Caco-2 (cell line): ENCODE data around the gene FAM151A. TPM values are rescaled to one million over a fixed set of nuclear protein-coding genes. Genes with fewer than 3 reads are reported as not detected.

Source experiments
- BruUV-seq: library from RNA; stranded (reverse); fragments of 400-500 nt; replicated peaks from 2 replicates; lab custom pipeline; 2021; lab: Mats Ljungman, UMichigan
- CTCF ChIA-PET: fragments of 300-600 bp; sonication (Branson Sonifier 250); formaldehyde crosslinking; loops from one replicate; lab custom pipeline; 2022; ENCODE audit warnings: antibody characterized with exemption; lab: Charles Lee
- POLR2A ChIA-PET: fragments of 300-600 bp; sonication (Branson Sonifier 250); formaldehyde crosslinking; loops from one replicate; lab custom pipeline; 2022; ENCODE audit warnings: antibody characterized with exemption; lab: Charles Lee
- DNase-seq, 2 experiments: peaks; one replicate each; pipeline versions ENCODE4 v3.0.0 to v3.0.0-alpha.2; 2020 to 2022
- H3K27me3 ChIP-seq: replicated peaks from 2 replicates; pipeline ENCODE4 v1.6.0; 2011; ENCODE audit warnings: low read length; ENCODE audit not compliant: control insufficient read depth, insufficient read depth
- H3K36me3 ChIP-seq: 2 replicates; pipeline ENCODE4 v1.5.1; 2011; ENCODE audit warnings: low read length; ENCODE audit not compliant: control insufficient read depth, insufficient read depth
- H3K4me1 ChIP-seq: fragments of 250-450 bp; sonication (Bioruptor Pico); 2 replicates; pipeline ENCODE4 v1.5.1; 2020; ENCODE audit warnings: mild to moderate bottlenecking
- H3K4me3 ChIP-seq: 2 replicates; pipeline ENCODE4 v1.5.1; 2011; ENCODE audit warnings: low read depth, mild to moderate bottlenecking, control low read depth, low read length
- H3K9me3 ChIP-seq: fragments of 250-450 bp; sonication (Bioruptor Pico); 2 replicates; pipeline ENCODE4 v1.5.1; 2020; ENCODE audit warnings: mild to moderate bottlenecking, moderate library complexity
- H3K27ac Mint-ChIP-seq: one replicate; pipeline ENCODE4 v1.8.0; 2022; ENCODE audit warnings: mixed read lengths; ENCODE audit not compliant: unreplicated experiment
- H3K27me3 Mint-ChIP-seq: one replicate; pipeline ENCODE4 v1.8.0; 2022; ENCODE audit warnings: mixed read lengths; ENCODE audit not compliant: insufficient read depth, unreplicated experiment
- H3K36me3 Mint-ChIP-seq: one replicate; pipeline ENCODE4 v1.8.0; 2022; ENCODE audit warnings: mild to moderate bottlenecking, mixed read lengths; ENCODE audit not compliant: insufficient read depth, unreplicated experiment
- H3K4me1 Mint-ChIP-seq: one replicate; pipeline ENCODE4 v1.8.0; 2022; ENCODE audit warnings: low read depth, mixed read lengths; ENCODE audit not compliant: unreplicated experiment
- H3K4me3 Mint-ChIP-seq: one replicate; pipeline ENCODE4 v1.8.0; 2022; ENCODE audit warnings: mild to moderate bottlenecking, moderate library complexity, mixed read lengths; ENCODE audit not compliant: unreplicated experiment
- H3K9me3 Mint-ChIP-seq: one replicate; pipeline ENCODE4 v1.8.0; 2022; ENCODE audit warnings: mixed read lengths; ENCODE audit not compliant: unreplicated experiment
- intact Hi-C: fragments of 100-400 bp; cut with micrococcal nuclease; formaldehyde crosslinking; loops from one replicate; pipeline ENCODE4 v1.10.0; 2022; ENCODE audit not compliant: unreplicated experiment
- total RNA-seq: library from RNA; stranded (reverse); gene quantifications from 2 replicates; pipeline ENCODE4 v1.2.3, GENCODE V29; 2022
- TF ChIP-seq, protein P1 (sequence below), 2 experiments: fragments of 200-600 bp in 1 of 2; IDR thresholded peaks; 1 replicate in 1 of 2; 2 replicates in 1 of 2; pipeline versions ENCODE4 v1.5.1 to v1.8.0; 2011 to 2022; ENCODE audit warnings: antibody characterized with exemption in 1 of 2, control low read depth in 1 of 2, inconsistent platforms in 1 of 2, low read depth in 1 of 2, low read length in 1 of 2, mild to moderate bottlenecking in 1 of 2, moderate library complexity in 1 of 2; ENCODE audit not compliant: insufficient read depth in 1 of 2, severe bottlenecking in 1 of 2, unreplicated experiment in 1 of 2

Gene FAM151A
- total RNA-seq, 1 experiment from 2014 or later: 22.3 TPM

DNA sequence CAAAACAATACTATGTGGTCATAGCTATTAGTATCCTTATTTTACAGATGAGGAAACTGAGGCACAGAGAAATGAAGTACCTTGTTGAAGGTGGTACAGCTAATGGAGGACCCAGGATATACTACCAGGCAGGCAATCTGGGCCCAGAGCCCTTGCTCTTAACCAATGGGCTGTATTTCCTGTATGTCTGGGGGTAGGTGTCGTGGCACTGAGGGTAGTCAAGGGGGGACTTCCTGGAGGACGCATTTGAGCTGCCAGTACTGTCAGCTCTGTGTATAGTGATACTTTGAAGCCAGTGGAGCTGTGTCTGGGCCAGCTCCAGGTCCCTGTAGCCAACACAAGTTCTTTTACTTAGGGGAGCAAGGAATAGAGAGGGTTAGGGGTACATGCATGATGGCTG is 34.9 kb downstream of the FAM151A start:
- no peaks in the 10 kb centered on the region for H3K9me3 Mint-ChIP-seq
- ChIA-PET CTCF (no interaction called here), POLR2A (no interaction called here)
- no peak for DNase-seq
- Histone ChIP-seq H3K36me3 (no peaks in the 10 kb centered on the region), H3K27me3 (no peaks in the 10 kb centered on the region), H3K9me3 (no peaks in the 10 kb centered on the region), H3K4me3 (no peak overlapping the region), H3K4me1 (no peaks in the 10 kb centered on the region)
- no peaks in the 10 kb centered on the region for H3K4me1 Mint-ChIP-seq
- H3K4me3 Mint-ChIP-seq: no peak overlapping the region
- intact Hi-C loops: no loop called here
- BruUV-seq: no TSS peak
- H3K27me3 Mint-ChIP-seq: no peaks in the 10 kb centered on the region
- no peaks in the 10 kb centered on the region for H3K36me3 Mint-ChIP-seq
- no peak overlapping the region for H3K27ac Mint-ChIP-seq
- TF ChIP-seq, protein P1, sequence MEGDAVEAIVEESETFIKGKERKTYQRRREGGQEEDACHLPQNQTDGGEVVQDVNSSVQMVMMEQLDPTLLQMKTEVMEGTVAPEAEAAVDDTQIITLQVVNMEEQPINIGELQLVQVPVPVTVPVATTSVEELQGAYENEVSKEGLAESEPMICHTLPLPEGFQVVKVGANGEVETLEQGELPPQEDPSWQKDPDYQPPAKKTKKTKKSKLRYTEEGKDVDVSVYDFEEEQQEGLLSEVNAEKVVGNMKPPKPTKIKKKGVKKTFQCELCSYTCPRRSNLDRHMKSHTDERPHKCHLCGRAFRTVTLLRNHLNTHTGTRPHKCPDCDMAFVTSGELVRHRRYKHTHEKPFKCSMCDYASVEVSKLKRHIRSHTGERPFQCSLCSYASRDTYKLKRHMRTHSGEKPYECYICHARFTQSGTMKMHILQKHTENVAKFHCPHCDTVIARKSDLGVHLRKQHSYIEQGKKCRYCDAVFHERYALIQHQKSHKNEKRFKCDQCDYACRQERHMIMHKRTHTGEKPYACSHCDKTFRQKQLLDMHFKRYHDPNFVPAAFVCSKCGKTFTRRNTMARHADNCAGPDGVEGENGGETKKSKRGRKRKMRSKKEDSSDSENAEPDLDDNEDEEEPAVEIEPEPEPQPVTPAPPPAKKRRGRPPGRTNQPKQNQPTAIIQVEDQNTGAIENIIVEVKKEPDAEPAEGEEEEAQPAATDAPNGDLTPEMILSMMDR (IDR thresholded peaks at IDR 0.05; ENCODE audit: insufficient read depth in 1 of 2, low read depth in 1 of 2, low read length in 1 of 2, severe bottlenecking in 1 of 2, unreplicated experiment in 1 of 2): no peak

DNA sequence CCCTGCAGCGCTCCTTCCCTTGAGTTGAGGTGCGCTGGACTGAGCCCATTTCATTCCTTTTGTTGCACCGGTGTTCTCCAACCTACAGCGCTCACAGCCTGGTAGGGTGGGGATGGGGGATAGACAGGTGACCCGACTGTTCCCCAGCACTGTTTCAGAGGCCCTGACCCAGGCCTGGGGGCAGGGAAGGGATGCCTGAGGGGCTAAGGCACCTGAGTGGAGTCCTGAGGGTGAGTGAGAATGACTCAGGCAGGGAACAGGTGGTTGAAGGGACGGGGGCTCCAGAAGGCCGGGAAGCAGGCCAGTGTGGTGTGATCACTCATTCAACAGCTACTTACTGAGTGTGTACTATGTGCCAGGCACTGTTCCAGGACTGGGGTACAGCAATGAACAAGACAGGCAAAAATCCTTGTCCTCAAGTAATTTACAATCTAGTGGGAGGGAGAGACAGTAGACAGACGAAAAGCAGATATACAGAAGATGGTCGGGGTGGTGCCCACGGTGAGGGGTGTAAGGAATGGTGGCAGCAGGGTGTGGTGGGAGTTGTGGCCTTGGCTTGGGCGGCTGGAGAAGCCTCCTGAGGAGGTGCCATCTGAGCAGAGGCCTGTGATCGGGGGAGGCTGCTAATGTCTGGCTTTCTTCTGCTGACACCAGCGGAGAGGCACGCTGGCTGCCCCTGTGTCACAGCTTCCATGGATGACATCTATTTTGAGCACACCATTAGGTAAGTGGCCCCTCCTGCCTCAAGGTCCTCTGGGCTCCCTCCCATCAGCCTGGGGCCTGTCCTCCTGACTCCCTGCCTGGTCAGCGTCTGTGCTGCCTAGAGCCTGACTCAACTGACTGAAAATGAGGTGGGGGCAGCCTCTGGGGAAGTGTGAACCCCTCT is 37.9 kb downstream of the FAM151A start:
- no peaks in the 10 kb centered on the region for H3K27me3 Mint-ChIP-seq
- TF ChIP-seq, protein P1 (IDR thresholded peaks at IDR 0.05; ENCODE audit: insufficient read depth in 1 of 2, low read depth in 1 of 2, low read length in 1 of 2, severe bottlenecking in 1 of 2, unreplicated experiment in 1 of 2): no peak
- CTCF ChIA-PET: interaction anchor here (0.7 kb wide), 1 partner anchor 15 kb away, joined by 4 read pairs; no protein-coding TSS in a partner anchor

DNA sequence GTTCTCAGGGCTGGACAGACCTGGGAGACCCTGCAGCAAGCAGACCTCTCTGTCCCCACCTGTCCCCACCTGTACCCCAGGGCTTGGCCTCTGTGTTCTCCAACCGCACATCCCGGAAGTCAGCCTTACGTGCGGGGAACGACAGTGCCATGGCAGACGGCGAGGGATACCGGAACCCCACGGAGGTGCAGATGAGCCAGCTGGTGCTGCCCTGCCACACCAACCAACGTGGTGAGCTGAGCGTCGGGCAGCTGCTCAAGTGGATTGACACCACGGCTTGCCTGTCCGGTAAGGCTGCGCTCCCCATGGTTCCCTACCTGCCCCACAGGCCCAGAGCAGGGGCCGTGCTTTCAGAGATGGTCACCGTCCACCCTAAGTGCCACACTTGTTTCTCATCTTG is 38.8 kb downstream of the FAM151A start:
- no peak overlapping the region for H3K4me3 ChIP-seq
- H3K4me1 ChIP-seq: no peaks in the 10 kb centered on the region
- H3K27me3 Mint-ChIP-seq: no peaks in the 10 kb centered on the region
- no peaks in the 10 kb centered on the region for H3K36me3 Mint-ChIP-seq
- CTCF ChIA-PET: no interaction called here
- no TSS peak for BruUV-seq
- no peaks in the 10 kb centered on the region for H3K36me3 ChIP-seq
- no peaks in the 10 kb centered on the region for H3K9me3 Mint-ChIP-seq
- no peak overlapping the region for H3K27ac Mint-ChIP-seq
- H3K9me3 ChIP-seq: no peaks in the 10 kb centered on the region
- H3K4me3 Mint-ChIP-seq: no peak overlapping the region
- POLR2A ChIA-PET: no interaction called here
- no peaks in the 10 kb centered on the region for H3K27me3 ChIP-seq
- TF ChIP-seq, protein P1 (IDR thresholded peaks at IDR 0.05; ENCODE audit: insufficient read depth in 1 of 2, low read depth in 1 of 2, low read length in 1 of 2, severe bottlenecking in 1 of 2, unreplicated experiment in 1 of 2): no peak
- H3K4me1 Mint-ChIP-seq: no peaks in the 10 kb centered on the region
- intact Hi-C loops: no loop called here
- DNase-seq: no peak

More for the DNA sequence above, 37.9 kb downstream of the FAM151A start:
- Histone ChIP-seq H3K36me3 (no peaks in the 10 kb centered on the region), H3K4me3 (no peak overlapping the region), H3K4me1 (no peaks in the 10 kb centered on the region), H3K27me3 (no peaks in the 10 kb centered on the region), H3K9me3 (no peaks in the 10 kb centered on the region)
- no peak overlapping the region for H3K4me3 Mint-ChIP-seq
- no TSS peak for BruUV-seq
- no peaks in the 10 kb centered on the region for H3K9me3 Mint-ChIP-seq
- no peak for DNase-seq
- H3K36me3 Mint-ChIP-seq: no peaks in the 10 kb centered on the region
- POLR2A ChIA-PET: no interaction called here
- intact Hi-C loops: no loop called here
- H3K27ac Mint-ChIP-seq: no peak overlapping the region
- no peaks in the 10 kb centered on the region for H3K4me1 Mint-ChIP-seq
